Right lobe of liver (tissue), 4 donors: ENCODE data around the gene KCNQ4.

Experiments used
- POLR2A ChIP-seq: fragments of 450-650 bp; IDR thresholded peaks from one replicate; pipeline ENCODE4 v1.6.1; 2017; ENCODE audit warnings: antibody characterized with exemption, mild to moderate bottlenecking
- TF ChIP-seq, protein P1 (sequence below), 4 donors: fragments of 200-600 bp in 3 of 4; fragments of 450-650 bp in 1 of 4; IDR thresholded peaks; one replicate each; pipeline versions ENCODE4 v1.5.1 to v1.8.0; 2016 to 2022; ENCODE audit warnings: antibody characterized with exemption in 4 of 4, mild to moderate bottlenecking in 2 of 4
- donor health status: DM: no; HTN: no; CAD: no.
- donor health status: DM: no; HTN: no; CAD: no.
- donor health status: DM: no; HTN: yes; CAD: no.

DNA sequence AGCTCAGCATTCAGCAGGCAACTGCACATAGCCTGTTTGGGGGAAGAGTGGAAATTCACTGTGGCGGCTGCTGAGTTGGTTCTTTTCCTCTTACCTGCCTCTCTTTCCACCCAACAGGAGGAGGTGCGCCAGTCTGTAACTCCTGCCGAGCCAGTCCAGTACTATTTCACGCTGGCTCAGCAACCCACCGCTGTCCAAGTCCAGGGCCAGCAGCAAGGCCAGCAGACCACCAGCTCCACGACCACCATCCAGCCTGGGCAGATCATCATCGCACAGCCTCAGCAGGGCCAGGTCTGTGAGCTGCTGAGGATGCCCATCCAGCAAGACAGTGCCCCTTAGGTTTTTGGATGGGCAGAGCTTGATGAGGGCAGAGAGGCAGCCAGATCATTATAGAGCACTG is 25.6 kb upstream of the KCNQ4 start:
- no peak for TF ChIP-seq POLR2A
- TF ChIP-seq, protein P1, sequence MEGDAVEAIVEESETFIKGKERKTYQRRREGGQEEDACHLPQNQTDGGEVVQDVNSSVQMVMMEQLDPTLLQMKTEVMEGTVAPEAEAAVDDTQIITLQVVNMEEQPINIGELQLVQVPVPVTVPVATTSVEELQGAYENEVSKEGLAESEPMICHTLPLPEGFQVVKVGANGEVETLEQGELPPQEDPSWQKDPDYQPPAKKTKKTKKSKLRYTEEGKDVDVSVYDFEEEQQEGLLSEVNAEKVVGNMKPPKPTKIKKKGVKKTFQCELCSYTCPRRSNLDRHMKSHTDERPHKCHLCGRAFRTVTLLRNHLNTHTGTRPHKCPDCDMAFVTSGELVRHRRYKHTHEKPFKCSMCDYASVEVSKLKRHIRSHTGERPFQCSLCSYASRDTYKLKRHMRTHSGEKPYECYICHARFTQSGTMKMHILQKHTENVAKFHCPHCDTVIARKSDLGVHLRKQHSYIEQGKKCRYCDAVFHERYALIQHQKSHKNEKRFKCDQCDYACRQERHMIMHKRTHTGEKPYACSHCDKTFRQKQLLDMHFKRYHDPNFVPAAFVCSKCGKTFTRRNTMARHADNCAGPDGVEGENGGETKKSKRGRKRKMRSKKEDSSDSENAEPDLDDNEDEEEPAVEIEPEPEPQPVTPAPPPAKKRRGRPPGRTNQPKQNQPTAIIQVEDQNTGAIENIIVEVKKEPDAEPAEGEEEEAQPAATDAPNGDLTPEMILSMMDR (IDR thresholded peaks at IDR 0.05): no peak
